Fibroblast of lung (primary cell): ENCODE measurements around the gene PPM1E. TPM values are rescaled to one million over a fixed set of nuclear protein-coding genes. Genes with fewer than 3 reads are reported as not detected.
"Not testable (repeated sequence)": the region's sequence is repeated elsewhere in the genome, so short reads cannot be mapped to it uniquely, and the experiment has no call there.

ENCODE experiments used
- DNase-seq, 2 donors: peaks; one replicate each; pipeline versions ENCODE4 v3.0.0 to v3.0.0-alpha.2; 2010; ENCODE audit warnings: low read depth in 2 of 2
- H2AFZ ChIP-seq: 2 replicates; pipeline ENCODE4 v1.5.1; 2012; ENCODE audit warnings: low read length, control low read depth, inconsistent platforms
- H3K27ac ChIP-seq: 2 replicates; pipeline ENCODE4 v1.5.1; 2011; ENCODE audit warnings: low read length, control low read depth; ENCODE audit not compliant: insufficient read depth
- H3K27me3 ChIP-seq: 2 replicates; pipeline ENCODE4 v1.5.1; 2011; ENCODE audit warnings: mild to moderate bottlenecking, low read length; ENCODE audit not compliant: control insufficient read depth, insufficient read depth
- H3K36me3 ChIP-seq: 2 replicates; pipeline ENCODE4 v1.5.1; 2011; ENCODE audit warnings: low read length; ENCODE audit not compliant: control insufficient read depth, insufficient read depth
- H3K4me1 ChIP-seq: 2 replicates; pipeline ENCODE4 v1.5.1; 2011; ENCODE audit warnings: low read length; ENCODE audit not compliant: control insufficient read depth, insufficient read depth; ENCODE audit errors: extremely low read depth
- H3K4me2 ChIP-seq: 2 replicates; pipeline ENCODE4 v1.5.1; 2011; ENCODE audit warnings: low read length, control low read depth; ENCODE audit not compliant: insufficient read depth; ENCODE audit errors: extremely low read depth
- H3K4me3 ChIP-seq, 4 experiments: fragments of 200-600 bp in 1 of 4; sonication (generic) in 1 of 4; replicated peaks in 1 of 4; 2 replicates each; pipeline ENCODE4 v1.5.1; 2011 to 2016; ENCODE audit warnings: low read length in 4 of 4, low read depth in 3 of 4, mild to moderate bottlenecking in 3 of 4, control low read depth in 2 of 4, inconsistent platforms in 1 of 4, mixed read lengths in 1 of 4; ENCODE audit not compliant: insufficient read depth in 1 of 4; ENCODE audit errors: control extremely low read depth in 1 of 4
- H3K79me2 ChIP-seq: 2 replicates; pipeline ENCODE4 v1.5.1; 2012; ENCODE audit warnings: mild to moderate bottlenecking, low read length, inconsistent platforms; ENCODE audit not compliant: control insufficient read depth, insufficient read depth
- H3K9ac ChIP-seq: 2 replicates; pipeline ENCODE4 v1.5.1; 2011; ENCODE audit warnings: mild to moderate bottlenecking, low read length, control low read depth; ENCODE audit not compliant: insufficient read depth
- H3K9me3 ChIP-seq: 2 replicates; pipeline ENCODE4 v1.5.1; 2012; ENCODE audit warnings: low read depth, low read length; ENCODE audit not compliant: control insufficient read depth, insufficient read depth
- H4K20me1 ChIP-seq: 2 replicates; pipeline ENCODE4 v1.5.1; 2011; ENCODE audit warnings: low read length; ENCODE audit not compliant: control insufficient read depth, insufficient read depth; ENCODE audit errors: extremely low read depth
- EZH2 ChIP-seq: IDR thresholded peaks from 2 replicates; pipeline ENCODE4 v1.5.1; 2012; ENCODE audit warnings: low read length, control low read depth, mild to moderate bottlenecking; ENCODE audit errors: missing control alignments
- polyA plus RNA-seq, 2 donors: library from polyadenylated mRNA; depleted of rRNA in 1 of 2; stranded (reverse) in 1 of 2; unstranded in 1 of 2; fragments of >200 nt; gene quantifications; 2 replicates each; pipeline ENCODE4 v1.2.1, GENCODE V29; 2011 to 2012; ENCODE audit warnings: missing spikeins in 1 of 2
- total RNA-seq: library from RNA; depleted of rRNA; stranded (reverse); fragments of >200 nt; gene quantifications from 2 replicates; pipeline ENCODE4 v1.2.1, GENCODE V29; 2014
- TF ChIP-seq, protein P1 (sequence below), 2 donors: IDR thresholded peaks in 1 of 2; conservative IDR thresholded peaks in 1 of 2; 1 replicate in 1 of 2; 2 replicates in 1 of 2; pipeline ENCODE4 v1.5.1; 2011 to 2012; ENCODE audit warnings: low read length in 2 of 2, control low read depth in 1 of 2, inconsistent platforms in 1 of 2, low read depth in 1 of 2, mild to moderate bottlenecking in 1 of 2

PPM1E gene
- total and polyA plus RNA-seq, 2 donors (not counting 1 experiment from before 2014, with no cell fraction given) = 0.02 to 0.50 TPM

GRCh38 chr17:58832514-58832913, 76.9 kb downstream of the PPM1E start:
- Histone ChIP-seq H3K4me1 (no peaks in the 10 kb centered on the region), H3K9ac (no peak overlapping the region), H2AFZ (no peak overlapping the region), H3K36me3 (no peaks in the 10 kb centered on the region), H3K27me3 (no peaks in the 10 kb centered on the region), H3K4me3 (no peak overlapping the region), H3K9me3 (no peaks in the 10 kb centered on the region), H3K27ac (no peak overlapping the region), H4K20me1 (no peaks in the 10 kb centered on the region), H3K79me2 (no peaks in the 10 kb centered on the region), H3K4me2 (no peak overlapping the region)
- DNase-seq = no peak
- no peak for TF ChIP-seq EZH2
- TF ChIP-seq, protein P1, sequence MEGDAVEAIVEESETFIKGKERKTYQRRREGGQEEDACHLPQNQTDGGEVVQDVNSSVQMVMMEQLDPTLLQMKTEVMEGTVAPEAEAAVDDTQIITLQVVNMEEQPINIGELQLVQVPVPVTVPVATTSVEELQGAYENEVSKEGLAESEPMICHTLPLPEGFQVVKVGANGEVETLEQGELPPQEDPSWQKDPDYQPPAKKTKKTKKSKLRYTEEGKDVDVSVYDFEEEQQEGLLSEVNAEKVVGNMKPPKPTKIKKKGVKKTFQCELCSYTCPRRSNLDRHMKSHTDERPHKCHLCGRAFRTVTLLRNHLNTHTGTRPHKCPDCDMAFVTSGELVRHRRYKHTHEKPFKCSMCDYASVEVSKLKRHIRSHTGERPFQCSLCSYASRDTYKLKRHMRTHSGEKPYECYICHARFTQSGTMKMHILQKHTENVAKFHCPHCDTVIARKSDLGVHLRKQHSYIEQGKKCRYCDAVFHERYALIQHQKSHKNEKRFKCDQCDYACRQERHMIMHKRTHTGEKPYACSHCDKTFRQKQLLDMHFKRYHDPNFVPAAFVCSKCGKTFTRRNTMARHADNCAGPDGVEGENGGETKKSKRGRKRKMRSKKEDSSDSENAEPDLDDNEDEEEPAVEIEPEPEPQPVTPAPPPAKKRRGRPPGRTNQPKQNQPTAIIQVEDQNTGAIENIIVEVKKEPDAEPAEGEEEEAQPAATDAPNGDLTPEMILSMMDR (conservative IDR thresholded peaks at IDR 0.05 in 1 of 2, IDR thresholded peaks at IDR 0.05 in 1 of 2; ENCODE audit: low read depth in 1 of 2, low read length in 2 of 2) = no peak

- Histone ChIP-seq H3K9me3 (no peaks in the 10 kb centered on the region), H4K20me1 (no peaks in the 10 kb centered on the region), H2AFZ (no peak overlapping the region), H3K4me3 (no peak overlapping the region), H3K36me3 (no peaks in the 10 kb centered on the region), H3K79me2 (no peaks in the 10 kb centered on the region), H3K27ac (no peak overlapping the region), H3K4me1 (no peaks in the 10 kb centered on the region), H3K4me2 (no peak overlapping the region), H3K9ac (no peak overlapping the region), H3K27me3 (no peaks in the 10 kb centered on the region)
- TF ChIP-seq EZH2 = no peak
- TF ChIP-seq, protein P1 (conservative IDR thresholded peaks at IDR 0.05 in 1 of 2, IDR thresholded peaks at IDR 0.05 in 1 of 2; ENCODE audit: low read depth in 1 of 2, low read length in 2 of 2) = no peak
- no peak for DNase-seq
Observed at GRCh38 chr17:58837699-58838098, 82.0 kb downstream of the PPM1E start.

- H4K20me1 ChIP-seq = no peaks in the 10 kb centered on the region
- H3K9ac ChIP-seq = no peak overlapping the region
- no peak overlapping the region for H3K4me2 ChIP-seq
- no peak overlapping the region for H2AFZ ChIP-seq
- TF ChIP-seq, protein P1 (conservative IDR thresholded peaks at IDR 0.05 in 1 of 2, IDR thresholded peaks at IDR 0.05 in 1 of 2; ENCODE audit: low read depth in 1 of 2, low read length in 2 of 2) = no peak
- TF ChIP-seq EZH2 = no peak
- H3K4me3 ChIP-seq = no peak overlapping the region
- H3K4me1 ChIP-seq = no peaks in the 10 kb centered on the region
- no peaks in the 10 kb centered on the region for H3K27me3 ChIP-seq
- no peaks in the 10 kb centered on the region for H3K79me2 ChIP-seq
- DNase-seq = no peak
- H3K27ac ChIP-seq = no peak overlapping the region
- no peaks in the 10 kb centered on the region for H3K36me3 ChIP-seq
- no peaks in the 10 kb centered on the region for H3K9me3 ChIP-seq
Observed at GRCh38 chr17:58840820-58841612, 85.4 kb downstream of the PPM1E start.

DNA sequence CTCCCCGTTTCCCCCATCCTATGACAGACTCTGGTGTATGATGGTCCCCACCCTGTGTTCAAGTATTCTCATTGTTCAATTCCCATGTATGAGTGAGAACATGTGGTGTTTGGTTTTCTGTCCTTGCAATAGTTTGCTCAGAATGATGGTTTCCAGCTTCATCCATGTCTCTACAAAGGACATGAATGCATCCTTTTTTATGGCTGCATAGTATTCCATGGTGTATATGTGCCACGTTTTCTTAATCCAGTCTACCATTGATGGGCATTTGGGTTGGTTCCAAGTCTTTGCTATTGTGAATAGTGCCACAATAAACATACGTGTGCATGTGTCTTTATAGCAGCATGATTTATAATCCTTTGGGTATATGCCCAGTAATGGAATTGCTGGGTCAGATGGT, 90.8 kb downstream of the PPM1E start:
- not testable (repeated sequence) for H4K20me1 ChIP-seq, H3K4me1 ChIP-seq, H3K4me2 ChIP-seq, H3K4me3 ChIP-seq, H3K9me3 ChIP-seq, H2AFZ ChIP-seq, DNase-seq, H3K27me3 ChIP-seq, H3K36me3 ChIP-seq, H3K27ac ChIP-seq, H3K79me2 ChIP-seq, H3K9ac ChIP-seq
